K562 (cell line): Measurements from ENCODE around the gene CPTP. TPM values are rescaled to one million over a fixed set of nuclear protein-coding genes. Genes with fewer than 3 reads are reported as not detected.

Source experiments
- ATF1 ChIP-seq, 2 experiments: fragments of 450-650 bp in 1 of 2; IDR thresholded peaks; 2 replicates each; pipeline ENCODE4 v1.6.1; 2016; ENCODE audit warnings: missing compliant biosample characterization in 1 of 2, missing genetic modification characterization in 1 of 2
- E2F1 ChIP-seq: sonication (generic); formaldehyde crosslinking; IDR thresholded peaks from 2 replicates; pipeline ENCODE4 v1.8.1; 2023; ENCODE audit warnings: mild to moderate bottlenecking, missing genetic modification reagents, moderate library complexity
- GATA2 ChIP-seq: sonication (generic); formaldehyde crosslinking; IDR thresholded peaks from 2 replicates; pipeline ENCODE4 v1.4.0; 2020; ENCODE audit warnings: mild to moderate bottlenecking, missing genetic modification reagents
- HMGXB4 ChIP-seq: sonication (generic); formaldehyde crosslinking; IDR thresholded peaks from 2 replicates; pipeline ENCODE4 v1.8.1; 2023; ENCODE audit warnings: mild to moderate bottlenecking, missing genetic modification reagents
- MED1 ChIP-seq: sonication (generic); formaldehyde crosslinking; IDR thresholded peaks from 2 replicates; pipeline ENCODE4 v1.8.1; 2023; ENCODE audit warnings: missing genetic modification reagents, borderline replicate concordance
- RAD21 ChIP-seq, 2 experiments: fragments of 250-450 bp in 1 of 2; fragments of 450-650 bp in 1 of 2; sonication (Bioruptor Pico) in 1 of 2; formaldehyde crosslinking in 1 of 2; IDR thresholded peaks in 1 of 2; conservative IDR thresholded peaks in 1 of 2; 2 replicates each; pipeline versions ENCODE4 v1.4.0 to v1.8.0; 2020 to 2022; ENCODE audit warnings: mild to moderate bottlenecking in 2 of 2, moderate library complexity in 1 of 2
- REST ChIP-seq, 2 experiments: fragments of 450-650 bp; formaldehyde crosslinking in 1 of 2; IDR thresholded peaks; 2 replicates each; pipeline versions ENCODE4 v1.4.0 to v1.6.1; 2014 to 2020; ENCODE audit warnings: mild to moderate bottlenecking in 2 of 2, borderline replicate concordance in 1 of 2, low read depth in 1 of 2
- SIN3A ChIP-seq, 2 experiments: fragments of 150-350 bp in 1 of 2; IDR thresholded peaks; 2 replicates each; pipeline ENCODE4 v1.6.1; 2011 to 2016; ENCODE audit warnings: borderline replicate concordance in 2 of 2, low read depth in 2 of 2, low read length in 2 of 2, mild to moderate bottlenecking in 2 of 2, moderate library complexity in 2 of 2; ENCODE audit not compliant: control insufficient read depth in 1 of 2
- SP1 ChIP-seq: sonication (generic); formaldehyde crosslinking; IDR thresholded peaks from 2 replicates; pipeline ENCODE4 v1.8.1; 2022; ENCODE audit warnings: mild to moderate bottlenecking, missing genetic modification reagents
- TCFL5 ChIP-seq: fragments of 250-450 bp; sonication (Bioruptor Pico); conservative IDR thresholded peaks from 2 replicates; pipeline ENCODE4 v1.6.1; 2021; ENCODE audit warnings: mild to moderate bottlenecking, moderate library complexity, matching md5 sums
- ZBTB33 ChIP-seq: sonication (generic); formaldehyde crosslinking; IDR thresholded peaks from 2 replicates; pipeline ENCODE4 v1.8.1; 2023; ENCODE audit warnings: mild to moderate bottlenecking, missing genetic modification reagents
- ZFX ChIP-seq: sonication (generic); formaldehyde crosslinking; IDR thresholded peaks from 2 replicates; pipeline ENCODE4 v1.8.0; 2022; ENCODE audit warnings: mild to moderate bottlenecking, missing genetic modification reagents, moderate library complexity
- ZNF184 ChIP-seq: sonication (generic); formaldehyde crosslinking; IDR thresholded peaks from 2 replicates; pipeline ENCODE4 v1.5.0; 2020; ENCODE audit warnings: missing genetic modification reagents
- polyA plus RNA-seq, 8 experiments: library from polyadenylated mRNA; depleted of rRNA in 4 of 8; stranded (reverse) in 5 of 8; unstranded in 3 of 8; fragments of >200 nt; fragmentation: Nextera tagmentation in 2 of 8; fragmentation: Illumina TruSeq in 1 of 8; extraction: Ambion mirVana in 2 of 8; extraction: Trizol in 1 of 8; gene quantifications; 2 replicates each; pipeline versions ENCODE4 v1.2.1 to v1.2.3, GENCODE V29; 2011 to 2014; ENCODE audit warnings: inconsistent platforms in 1 of 8, missing spikeins in 1 of 8
- total RNA-seq, 7 experiments: library from RNA; depleted of rRNA in 6 of 7; stranded (reverse); fragments of >200 nt in 6 of 7; fragmentation: Illumina TruSeq in 2 of 7; extraction: Trizol in 2 of 7; gene quantifications; 2 replicates each; pipeline versions ENCODE4 v1.2.1 to v1.2.3, GENCODE V29; 2011 to 2021; ENCODE audit warnings: low replicate concordance in 1 of 7

Gene CPTP
- total and polyA plus RNA-seq, 9 of the 15 experiments (the other 6 are each of a cell fraction or from before 2014, with no cell fraction given) = 0.11 to 25.8 (median 3.5) TPM

- TF ChIP-seq ZNF184 (CRISPR knock-in tag) (0 out of 2 replicates have a peak, but pooled peaks have one; percentile 16), GATA2 (CRISPR knock-in tag) (0 out of 2 replicates have a peak, but pooled peaks have one; percentile 26), REST (IDR thresholded peaks at IDR 0.05; ENCODE audit: borderline replicate concordance) (peak; percentile 99), REST (CRISPR knock-in tag; IDR thresholded peaks at IDR 0.05; ENCODE audit: low read depth) (peak; percentile 94), HMGXB4 (CRISPR knock-in tag) (peak; percentile 67; the same call in 1 of the 2 replicates), SIN3A (IDR thresholded peaks at IDR 0.05; ENCODE audit: borderline replicate concordance in 2 of 2, control insufficient read depth in 1 of 2, low read depth in 2 of 2, low read length in 2 of 2) (peak in 1 of 2 experiments; percentile 99; a peak in 2 of 4 replicates), RAD21 (CRISPR knock-in tag; conservative IDR thresholded peaks at IDR 0.05 in 1 of 2, IDR thresholded peaks at IDR 0.05 in 1 of 2) (no peak), ATF1 (CRISPR knock-in tag; IDR thresholded peaks at IDR 0.05) (peak; percentile 20; the same call in 1 of the 2 replicates), ATF1 (tag; IDR thresholded peaks at IDR 0.05) (no peak), E2F1 (CRISPR knock-in tag) (peak; percentile 84; the same call in 1 of the 2 replicates), ZBTB33 (CRISPR knock-in tag) (peak; percentile 21; the same call in 1 of the 2 replicates), MED1 (CRISPR knock-in tag) (peak; percentile 87; the same call in 1 of the 2 replicates), TCFL5 (no peak), ZFX (CRISPR knock-in tag) (peak; percentile 50), SP1 (peak; percentile 59; the same call in 1 of the 2 replicates)
Measured at GRCh38 chr1:1334835-1335234, 10.2 kb downstream of the CPTP start (continued).
